Calu3 (cell line): ENCODE measurements around the gene DLG2. TPM values are rescaled to one million over a fixed set of nuclear protein-coding genes. Genes with fewer than 3 reads are reported as not detected.

Experiments
- BruUV-seq: library from RNA; stranded (reverse); fragments of 400-500 nt; replicated peaks from 2 replicates; lab custom pipeline; 2021; lab: Mats Ljungman, UMichigan
- CTCF ChIA-PET: fragments of 300-600 bp; sonication (Branson Sonifier 250); formaldehyde crosslinking; loops from one replicate; lab custom pipeline; 2022; ENCODE audit warnings: antibody characterized with exemption; lab: Charles Lee
- DNase-seq: peaks from one replicate; pipeline ENCODE4 v3.0.0; 2022
- H3K27ac Mint-ChIP-seq: one replicate; pipeline ENCODE4 v1.8.0; 2022; ENCODE audit warnings: mixed read lengths; ENCODE audit not compliant: unreplicated experiment
- H3K27me3 Mint-ChIP-seq: one replicate; pipeline ENCODE4 v1.8.0; 2022; ENCODE audit warnings: mixed read lengths; ENCODE audit not compliant: unreplicated experiment
- H3K36me3 Mint-ChIP-seq: one replicate; pipeline ENCODE4 v1.8.0; 2022; ENCODE audit warnings: mild to moderate bottlenecking, moderate library complexity, mixed read lengths; ENCODE audit not compliant: insufficient read depth, unreplicated experiment
- H3K4me1 Mint-ChIP-seq: one replicate; pipeline ENCODE4 v1.8.0; 2022; ENCODE audit warnings: mild to moderate bottlenecking, low read depth, mixed read lengths; ENCODE audit not compliant: unreplicated experiment
- H3K4me3 Mint-ChIP-seq: one replicate; pipeline ENCODE4 v1.8.0; 2022; ENCODE audit warnings: mild to moderate bottlenecking, low read depth, moderate library complexity, mixed read lengths; ENCODE audit not compliant: unreplicated experiment
- H3K9me3 Mint-ChIP-seq: one replicate; pipeline ENCODE4 v1.8.0; 2022; ENCODE audit warnings: low read depth, mixed read lengths; ENCODE audit not compliant: unreplicated experiment
- intact Hi-C: fragments of 100-400 bp; cut with micrococcal nuclease; formaldehyde crosslinking; loops from one replicate; pipeline ENCODE4 v1.10.0; 2022; ENCODE audit not compliant: unreplicated experiment
- total RNA-seq: library from RNA; stranded (reverse); gene quantifications from 2 replicates; pipeline ENCODE4 v1.2.3, GENCODE V29; 2022
- TF ChIP-seq, protein P1 (sequence below): fragments of 200-600 bp; IDR thresholded peaks from one replicate; pipeline ENCODE4 v1.8.0; 2022; ENCODE audit warnings: antibody characterized with exemption; ENCODE audit not compliant: unreplicated experiment

Gene DLG2
- total RNA-seq, 1 experiment from 2014 or later: 0.71 TPM

DNA sequence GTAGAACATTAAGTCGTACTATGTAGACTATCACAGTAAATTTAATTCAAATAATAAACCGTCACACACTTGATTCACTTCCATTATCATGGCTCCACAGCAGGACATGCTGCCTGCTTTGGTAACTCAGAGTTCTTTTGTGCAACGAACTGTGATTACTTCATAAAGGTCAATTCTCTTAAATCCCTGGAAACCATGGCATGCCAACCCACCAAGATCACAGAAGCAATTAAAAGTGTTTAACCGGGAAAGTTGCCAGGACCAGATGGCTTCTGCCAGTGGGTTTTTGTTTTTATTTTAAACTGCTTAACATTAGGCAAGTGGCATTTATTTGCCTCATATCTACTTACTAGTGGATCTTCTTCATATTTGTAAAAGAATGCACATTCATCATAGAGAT is 1162.1 kb downstream of the DLG2 start:
- no peak overlapping the region for H3K4me3 Mint-ChIP-seq
- CTCF ChIA-PET: no interaction called here
- H3K4me1 Mint-ChIP-seq: no peaks in the 10 kb centered on the region
- no peaks in the 10 kb centered on the region for H3K36me3 Mint-ChIP-seq
- DNase-seq: no peak
- intact Hi-C loops: no loop called here
- H3K9me3 Mint-ChIP-seq: no peaks in the 10 kb centered on the region
- TF ChIP-seq, protein P1, sequence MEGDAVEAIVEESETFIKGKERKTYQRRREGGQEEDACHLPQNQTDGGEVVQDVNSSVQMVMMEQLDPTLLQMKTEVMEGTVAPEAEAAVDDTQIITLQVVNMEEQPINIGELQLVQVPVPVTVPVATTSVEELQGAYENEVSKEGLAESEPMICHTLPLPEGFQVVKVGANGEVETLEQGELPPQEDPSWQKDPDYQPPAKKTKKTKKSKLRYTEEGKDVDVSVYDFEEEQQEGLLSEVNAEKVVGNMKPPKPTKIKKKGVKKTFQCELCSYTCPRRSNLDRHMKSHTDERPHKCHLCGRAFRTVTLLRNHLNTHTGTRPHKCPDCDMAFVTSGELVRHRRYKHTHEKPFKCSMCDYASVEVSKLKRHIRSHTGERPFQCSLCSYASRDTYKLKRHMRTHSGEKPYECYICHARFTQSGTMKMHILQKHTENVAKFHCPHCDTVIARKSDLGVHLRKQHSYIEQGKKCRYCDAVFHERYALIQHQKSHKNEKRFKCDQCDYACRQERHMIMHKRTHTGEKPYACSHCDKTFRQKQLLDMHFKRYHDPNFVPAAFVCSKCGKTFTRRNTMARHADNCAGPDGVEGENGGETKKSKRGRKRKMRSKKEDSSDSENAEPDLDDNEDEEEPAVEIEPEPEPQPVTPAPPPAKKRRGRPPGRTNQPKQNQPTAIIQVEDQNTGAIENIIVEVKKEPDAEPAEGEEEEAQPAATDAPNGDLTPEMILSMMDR: no peak
- no peak overlapping the region for H3K27ac Mint-ChIP-seq
- H3K27me3 Mint-ChIP-seq: peaks cover 6% of the 10 kb centered on the region
- BruUV-seq: no TSS peak

DNA sequence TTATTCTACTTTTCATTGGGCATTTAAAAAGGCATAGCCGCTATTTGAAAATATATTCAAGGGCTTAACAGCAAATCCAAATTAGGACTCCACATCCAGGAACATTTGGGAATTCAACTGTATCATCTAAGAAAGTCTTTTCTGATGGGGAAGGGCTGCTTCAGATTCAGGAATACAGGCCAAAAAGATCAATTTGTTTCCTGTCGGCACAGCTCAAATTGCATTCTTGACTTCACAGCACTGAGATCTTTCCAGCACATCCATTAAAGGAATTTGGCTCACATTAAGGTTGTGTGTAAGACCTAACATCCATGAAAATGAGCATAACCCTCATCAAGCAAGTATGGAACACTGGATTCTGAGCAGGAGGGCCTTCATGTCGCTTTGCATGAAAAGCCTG is 1171.5 kb downstream of the DLG2 start:
- Mint-ChIP-seq H3K9me3 (no peaks in the 10 kb centered on the region), H3K36me3 (no peaks in the 10 kb centered on the region), H3K4me3 (no peak overlapping the region), H3K27me3 (no peaks in the 10 kb centered on the region), H3K4me1 (no peaks in the 10 kb centered on the region), H3K27ac (no peak overlapping the region)
- intact Hi-C loops: no loop called here
- BruUV-seq: no TSS peak
- DNase-seq: no peak
- CTCF ChIA-PET: no interaction called here
- TF ChIP-seq, protein P1: no peak

DNA sequence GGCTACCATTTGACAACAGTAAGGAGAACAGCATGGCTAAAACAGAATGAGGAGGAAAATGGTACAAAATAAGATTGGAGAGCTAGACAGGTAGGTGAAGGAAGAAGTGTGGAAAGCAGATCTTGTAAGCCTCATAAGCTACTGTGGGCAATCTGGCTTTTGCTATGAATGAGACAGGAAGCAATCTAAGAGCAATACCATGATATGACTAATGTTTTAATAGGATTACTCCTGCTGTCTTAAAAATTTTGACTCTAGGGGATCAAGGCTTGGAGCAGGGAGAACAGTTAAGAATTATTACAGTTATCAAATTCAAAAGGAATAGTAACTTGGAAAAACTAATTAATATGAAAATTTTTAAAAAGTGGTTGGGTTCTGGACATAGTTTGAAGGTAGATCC is 1174.9 kb downstream of the DLG2 start:
- H3K27ac Mint-ChIP-seq: no peak overlapping the region
- intact Hi-C loops: no loop called here
- no TSS peak for BruUV-seq
- CTCF ChIA-PET: no interaction called here
- DNase-seq: no peak
- H3K9me3 Mint-ChIP-seq: no peaks in the 10 kb centered on the region
- TF ChIP-seq, protein P1: no peak
- no peaks in the 10 kb centered on the region for H3K36me3 Mint-ChIP-seq
- H3K27me3 Mint-ChIP-seq: no peaks in the 10 kb centered on the region
- no peak overlapping the region for H3K4me3 Mint-ChIP-seq
- H3K4me1 Mint-ChIP-seq: no peaks in the 10 kb centered on the region

DNA sequence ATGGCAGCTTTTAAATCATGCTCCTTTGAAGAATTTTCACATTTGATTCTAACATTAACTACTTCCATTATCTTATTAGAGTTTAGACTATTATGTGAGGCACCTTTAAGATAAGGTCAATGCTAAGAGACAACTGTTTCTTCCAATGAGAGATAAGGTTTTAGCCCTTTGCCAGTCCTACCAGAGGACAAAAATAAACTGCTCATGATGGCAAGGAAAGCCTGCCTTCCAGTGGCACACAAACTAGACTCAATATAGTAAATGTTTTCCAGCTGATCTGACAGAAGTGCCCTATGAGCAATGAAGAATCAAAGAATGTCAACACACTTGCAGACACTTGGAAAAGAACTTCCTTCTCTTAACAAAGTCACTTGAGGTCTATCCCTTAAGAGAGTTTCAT is 1188.6 kb downstream of the DLG2 start:
- CTCF ChIA-PET: no interaction called here
- no peaks in the 10 kb centered on the region for H3K36me3 Mint-ChIP-seq
- no peaks in the 10 kb centered on the region for H3K9me3 Mint-ChIP-seq
- no peaks in the 10 kb centered on the region for H3K4me1 Mint-ChIP-seq
- DNase-seq: no peak
- H3K4me3 Mint-ChIP-seq: no peak overlapping the region
- intact Hi-C loops: no loop called here
- H3K27me3 Mint-ChIP-seq: no peaks in the 10 kb centered on the region
- BruUV-seq: no TSS peak
- H3K27ac Mint-ChIP-seq: no peak overlapping the region
- TF ChIP-seq, protein P1: no peak
